Fibroblast of the aortic adventitia (primary cell): Measurements from ENCODE around the gene ALX1. TPM values are rescaled to one million over a fixed set of nuclear protein-coding genes. Genes with fewer than 3 reads are reported as not detected.
A peak's percentile ranks its signal among the peaks of the same experiment; 100 is the strongest.

Experiments
- DNase-seq: peaks from one replicate; pipeline ENCODE4 v3.0.0-alpha.2; 2010; ENCODE audit warnings: low read depth
- H3K4me3 ChIP-seq: 2 replicates; pipeline ENCODE4 v1.5.1; 2011; ENCODE audit warnings: low read depth, mild to moderate bottlenecking, control low read depth, low read length, moderate library complexity
- CTCF ChIP-seq: IDR thresholded peaks from 2 replicates; pipeline ENCODE4 v1.5.1; 2011; ENCODE audit warnings: mild to moderate bottlenecking, low read length, control low read depth, inconsistent platforms; ENCODE audit not compliant: insufficient read depth
- total RNA-seq: library from RNA; depleted of rRNA; stranded (reverse); fragments of >200 nt; gene quantifications from 2 replicates; pipeline ENCODE4 v1.2.3, GENCODE V29; 2012; ENCODE audit warnings: low replicate concordance

Gene ALX1
- total RNA-seq, 1 donor, result 0.63 TPM

- no peak for TF ChIP-seq CTCF
- H3K4me3 ChIP-seq, result no peak overlapping the region
- no peak for DNase-seq
Observed at GRCh38 chr12:85278598-85279448, 1.2 kb upstream of the ALX1 start.

GRCh38 chr12:85279449-85280164, 413 bp upstream of the ALX1 start:
- no peak for TF ChIP-seq CTCF
- H3K4me3 ChIP-seq, result peak overlapping the region; percentile 75
- peak; percentile 3 for DNase-seq

- no peak for TF ChIP-seq CTCF
- peak overlapping the region; percentile 75 for H3K4me3 ChIP-seq
- peak; percentile 11 for DNase-seq
Observed at GRCh38 chr12:85280984-85281630, 1.1 kb downstream of the ALX1 start.

GRCh38 chr12:85281636-85282312, 1.8 kb downstream of the ALX1 start:
- DNase-seq, result no peak
- H3K4me3 ChIP-seq, result no peak overlapping the region
- TF ChIP-seq CTCF, result no peak

- no peak for TF ChIP-seq CTCF
- H3K4me3 ChIP-seq, result no peak overlapping the region
Observed at GRCh38 chr12:85283560-85283959, 3.5 kb downstream of the ALX1 start.

GRCh38 chr12:85296362-85296761, 16.3 kb downstream of the ALX1 start:
- H3K4me3 ChIP-seq, result no peak overlapping the region
- TF ChIP-seq CTCF, result no peak
- DNase-seq, result no peak

More at GRCh38 chr12:85283560-85283959, 3.5 kb downstream of the ALX1 start:
- no peak for DNase-seq
